K562 treated with DMSO at 1 percent for 24 hours (cell line): ENCODE measurements around the gene PRMT5. TPM values are rescaled to one million over a fixed set of nuclear protein-coding genes. Genes with fewer than 3 reads are reported as not detected.

Source experiments
- total RNA-seq: library from RNA; unstranded; fragments of 300-600 nt; gene quantifications from 2 replicates; pipeline ENCODE4 v1.2.3, GENCODE V29; 2022; ENCODE audit warnings: low read depth; ENCODE audit not compliant: insufficient read depth

The PRMT5 gene
- total RNA-seq, result 92.0 and 107 TPM in 2 replicates

DNA sequence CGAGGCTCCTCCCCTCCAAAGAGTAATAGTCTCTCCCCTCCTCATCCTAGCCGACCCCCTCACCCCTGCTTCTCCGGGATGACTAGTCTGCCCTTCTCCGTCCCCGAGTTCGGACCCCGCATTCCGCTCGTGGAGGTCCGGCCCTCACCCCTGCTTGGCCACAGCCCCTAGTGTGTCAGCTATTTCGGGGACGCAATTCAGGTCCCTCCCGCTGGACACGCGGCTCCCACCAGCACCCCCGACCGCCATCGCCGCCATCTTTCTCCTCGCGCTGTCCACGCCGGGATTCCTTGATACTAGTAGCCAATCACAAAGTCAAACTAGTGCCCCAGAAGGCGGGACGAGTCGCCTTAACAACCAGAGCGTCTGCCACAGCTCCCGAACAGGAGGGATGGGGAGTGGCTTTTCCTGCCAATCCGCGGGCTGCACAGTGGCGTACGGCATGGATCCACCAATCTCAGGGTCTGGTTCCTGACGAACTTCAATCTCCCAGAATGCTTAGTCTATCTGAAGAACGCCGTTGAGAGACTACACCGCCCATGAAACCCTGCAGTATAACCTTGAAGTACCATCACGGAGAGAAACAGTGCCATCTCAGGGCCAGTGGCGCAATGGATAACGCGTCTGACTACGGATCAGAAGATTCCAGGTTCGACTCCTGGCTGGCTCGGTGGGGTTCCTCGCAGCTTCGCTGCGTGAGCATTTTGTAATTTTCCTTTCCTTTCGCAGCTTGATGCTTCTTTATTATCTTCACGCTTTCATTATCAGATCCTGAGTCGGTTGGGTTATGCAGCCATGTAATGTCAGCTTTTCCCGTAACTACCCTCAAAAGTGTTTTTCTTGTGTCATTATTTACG is at the start of gene PRMT5:
Gene PRMT5 (minus strand): TSS at position 273 of the 857 bp plus-strand sequence. CDS start 15 bp downstream, at position 258.

DNA sequence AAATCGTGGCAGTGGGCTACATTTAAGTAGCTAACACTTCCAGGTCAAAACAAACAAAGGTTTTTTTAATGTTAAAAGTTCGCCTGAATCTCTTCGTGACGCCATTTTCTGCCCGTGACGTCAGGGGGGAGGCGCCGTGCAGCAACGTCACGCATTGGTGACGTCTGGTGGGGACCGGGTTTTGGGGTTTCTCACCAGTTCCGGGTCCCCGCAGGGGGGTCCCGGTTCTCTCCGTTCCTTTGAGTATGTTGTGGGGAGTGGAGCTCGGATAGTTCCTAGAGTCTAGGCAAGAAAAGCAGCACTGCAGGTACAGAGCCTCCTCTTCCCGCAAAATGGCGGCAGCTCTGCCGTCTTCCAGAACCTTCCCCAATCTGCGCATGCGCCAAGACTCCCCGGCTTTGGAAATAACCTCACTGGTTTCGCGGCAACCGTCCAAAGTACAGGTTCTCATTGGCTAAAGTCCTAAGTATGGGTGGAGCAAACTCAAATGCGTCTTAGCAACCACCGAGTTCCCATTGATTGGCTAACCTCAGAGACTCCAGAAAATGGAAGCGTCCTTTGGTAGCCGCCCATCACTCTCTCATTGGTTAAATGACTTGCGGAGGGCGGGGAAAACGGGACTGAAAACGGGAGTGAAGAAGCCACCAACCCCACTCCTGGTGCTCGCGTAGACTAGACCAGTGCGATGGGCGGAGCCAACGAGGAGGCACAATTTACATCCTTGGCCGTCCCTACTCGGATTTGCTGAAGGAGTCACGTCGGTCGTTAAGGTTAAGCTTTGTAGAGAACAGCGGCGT is 10.2 kb downstream of the PRMT5 start, which contains the start of gene RBM23:
Gene RBM23 (minus strand): TSS at position 346 of the 797 bp plus-strand sequence.

DNA sequence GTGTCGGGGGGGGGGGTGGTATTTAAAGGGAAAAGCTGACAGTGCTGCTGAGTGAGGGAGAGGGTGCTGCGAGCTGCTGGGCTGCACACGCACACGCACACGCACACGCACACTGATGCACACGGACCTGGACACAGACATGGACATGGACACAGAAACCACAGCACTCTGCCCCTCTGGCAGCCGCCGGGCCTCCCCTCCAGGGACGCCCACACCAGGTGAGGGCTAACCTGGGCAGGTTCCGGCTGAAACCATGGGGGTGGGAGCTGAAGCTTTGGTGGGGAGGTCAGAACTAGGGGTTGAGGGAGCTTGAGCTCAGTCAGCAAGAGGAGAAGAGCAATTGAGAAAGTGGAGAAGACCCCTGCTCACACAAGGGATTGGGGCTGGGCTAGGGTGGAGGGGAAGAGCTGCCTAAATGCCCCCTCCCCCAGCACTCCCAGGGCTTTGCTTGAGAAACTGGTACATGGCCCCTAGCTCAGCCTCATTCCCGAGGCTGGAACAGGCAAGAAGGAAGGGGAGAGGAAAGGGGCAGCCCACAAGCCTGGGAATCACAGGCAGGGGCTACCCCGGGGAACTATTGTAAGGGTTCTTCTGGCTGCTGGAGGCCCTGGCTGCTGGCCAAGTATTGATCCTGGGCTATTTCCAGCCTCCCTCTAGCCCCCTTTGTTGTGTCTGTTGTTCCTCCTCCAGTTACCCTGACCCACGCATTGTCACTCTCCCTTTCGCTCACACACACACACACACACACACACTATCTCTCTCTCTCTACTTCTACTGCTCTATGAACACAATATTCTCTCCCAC is 45.8 kb downstream of the PRMT5 start, which contains the start of gene REM2:
Gene REM2 (plus strand): TSS at position 50 of the 804 bp plus-strand sequence. CDS start 66 bp downstream, at position 116.

DNA sequence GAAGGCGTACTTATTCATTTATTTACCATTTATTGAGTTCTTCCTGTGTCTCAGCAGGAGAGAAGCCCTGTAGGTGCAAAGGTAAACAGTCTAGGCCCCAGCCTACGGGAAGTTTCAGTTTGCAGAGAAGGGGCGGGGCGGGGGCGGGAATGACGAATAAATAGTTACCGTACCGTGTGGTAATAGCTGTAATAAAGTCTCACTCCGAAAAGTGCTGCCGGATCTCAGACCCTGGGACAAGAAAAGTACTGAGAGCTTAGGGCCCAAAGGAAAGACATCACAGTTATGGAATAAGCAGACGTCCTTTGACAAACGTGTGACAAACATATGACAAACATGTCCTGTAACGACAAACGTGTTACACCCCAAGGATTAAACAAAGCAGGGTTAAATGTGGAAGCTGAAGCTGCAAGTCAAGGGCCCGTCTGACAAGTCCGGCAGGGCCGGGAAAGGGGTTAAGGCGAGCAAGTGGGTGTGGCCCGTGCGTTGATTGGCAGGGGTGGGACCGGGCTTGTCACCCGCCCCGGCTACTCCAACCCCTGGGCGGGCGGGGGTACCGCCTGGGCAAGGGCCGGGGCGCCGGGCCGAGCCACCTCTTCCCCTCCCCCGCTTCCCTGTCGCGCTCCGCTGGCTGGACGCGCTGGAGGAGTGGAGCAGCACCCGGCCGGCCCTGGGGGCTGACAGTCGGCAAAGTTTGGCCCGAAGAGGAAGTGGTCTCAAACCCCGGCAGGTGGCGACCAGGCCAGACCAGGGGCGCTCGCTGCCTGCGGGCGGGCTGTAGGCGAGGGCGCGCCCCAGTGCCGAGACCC is 57.7 kb downstream of the PRMT5 start, which contains the start of gene LRP10:
Gene LRP10 (plus strand): TSS at position 517 of the 809 bp plus-strand sequence. CDS start 564 bp downstream, outside the sequence.

Other genes with a start within 250 kb of the PRMT5 start
- gene OXA1L, start 162.7 kb downstream of the PRMT5 start, total RNA-seq, result 109 and 111 TPM in 2 replicates
- 1.1 and 3.5 TPM in 2 replicates for gene SLC7A7, start 113.9 kb downstream of the PRMT5 start, total RNA-seq
- gene MRPL52, start 99.5 kb downstream of the PRMT5 start, total RNA-seq, result 98.0 and 108 TPM in 2 replicates
- gene MMP14, start 92.8 kb downstream of the PRMT5 start, total RNA-seq, result 3.0 and 3.6 TPM in 2 replicates
- gene LRP10, start 57.6 kb downstream of the PRMT5 start, total RNA-seq, result 75.9 and 77.9 TPM in 2 replicates
- gene REM2, start 46.2 kb downstream of the PRMT5 start, total RNA-seq, result 0.79 and 1.2 TPM in 2 replicates
- 44.1 and 51.2 TPM in 2 replicates for gene RBM23, start 10.2 kb downstream of the PRMT5 start, total RNA-seq
- 103 and 114 TPM in 2 replicates for gene HAUS4, start 27.7 kb upstream of the PRMT5 start, total RNA-seq
- gene AJUBA, start 53.2 kb upstream of the PRMT5 start, total RNA-seq, result 13.0 and 13.8 TPM in 2 replicates
- 24.9 and 27.5 TPM in 2 replicates for gene C14orf93, start 80.8 kb upstream of the PRMT5 start, total RNA-seq
- 142 and 154 TPM in 2 replicates for gene PSMB5, start 105.5 kb upstream of the PRMT5 start, total RNA-seq
- not detected in 2 replicates for gene PSMB11, start 112.8 kb upstream of the PRMT5 start, total RNA-seq
- 19.6 and 20.7 TPM in 2 replicates for gene CDH24, start 128.1 kb upstream of the PRMT5 start, total RNA-seq
- 102 and 115 TPM in 2 replicates for gene ACIN1, start 165.8 kb upstream of the PRMT5 start, total RNA-seq
- gene C14orf119, start 166.1 kb upstream of the PRMT5 start, total RNA-seq, result 33.7 and 50.7 TPM in 2 replicates
- not detected in 2 replicates for gene CIROP, start 175.6 kb upstream of the PRMT5 start, total RNA-seq
- gene CEBPE, start 189.9 kb upstream of the PRMT5 start, total RNA-seq, result not detected in 2 replicates